ENCODE results near the gene PRR35. TPM values are rescaled to one million over a fixed set of nuclear protein-coding genes. Genes with fewer than 3 reads are reported as not detected.

Gene PRR35
- total RNA-seq, 1 donor from 2014 or later, result not detected

DNA sequence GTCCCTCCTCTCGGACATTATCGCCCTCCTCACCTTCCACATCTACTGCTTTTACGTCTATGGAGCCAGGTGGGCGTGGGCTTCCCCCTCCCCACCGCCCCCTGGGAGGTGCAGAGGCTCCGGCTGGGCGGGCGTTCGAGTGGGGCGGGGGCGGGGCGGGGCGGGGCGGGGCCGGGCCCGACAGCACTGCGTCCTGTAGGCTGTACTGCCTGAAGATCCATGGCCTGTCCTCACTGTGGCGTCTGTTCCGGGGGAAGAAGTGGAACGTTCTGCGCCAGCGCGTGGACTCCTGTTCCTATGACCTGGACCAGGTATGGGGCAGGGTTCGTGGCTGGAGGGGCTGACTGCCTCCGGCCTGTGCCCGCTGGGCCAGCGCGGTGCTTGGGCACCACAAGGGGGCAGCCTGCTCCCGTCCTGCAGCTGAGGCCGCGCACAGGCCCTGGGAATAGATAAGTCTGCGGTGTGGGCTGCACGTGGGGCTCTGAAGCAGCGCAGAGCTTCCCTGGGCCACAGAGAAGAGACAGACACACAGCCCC, 18.7 kb downstream of the PRR35 start:
- H3K27me3 ChIP-seq (ENCODE audit: control insufficient read depth, insufficient read depth, low read length), result no peaks in the 10 kb centered on the region
- no peaks in the 10 kb centered on the region for H3K36me3 ChIP-seq (ENCODE audit: control insufficient read depth, insufficient read depth, low read length)
- DNase-seq (ENCODE audit: low read depth), result no peak
- no peak overlapping the region for H3K4me3 ChIP-seq (ENCODE audit: low read depth, low read length)
- TF ChIP-seq, protein P1, sequence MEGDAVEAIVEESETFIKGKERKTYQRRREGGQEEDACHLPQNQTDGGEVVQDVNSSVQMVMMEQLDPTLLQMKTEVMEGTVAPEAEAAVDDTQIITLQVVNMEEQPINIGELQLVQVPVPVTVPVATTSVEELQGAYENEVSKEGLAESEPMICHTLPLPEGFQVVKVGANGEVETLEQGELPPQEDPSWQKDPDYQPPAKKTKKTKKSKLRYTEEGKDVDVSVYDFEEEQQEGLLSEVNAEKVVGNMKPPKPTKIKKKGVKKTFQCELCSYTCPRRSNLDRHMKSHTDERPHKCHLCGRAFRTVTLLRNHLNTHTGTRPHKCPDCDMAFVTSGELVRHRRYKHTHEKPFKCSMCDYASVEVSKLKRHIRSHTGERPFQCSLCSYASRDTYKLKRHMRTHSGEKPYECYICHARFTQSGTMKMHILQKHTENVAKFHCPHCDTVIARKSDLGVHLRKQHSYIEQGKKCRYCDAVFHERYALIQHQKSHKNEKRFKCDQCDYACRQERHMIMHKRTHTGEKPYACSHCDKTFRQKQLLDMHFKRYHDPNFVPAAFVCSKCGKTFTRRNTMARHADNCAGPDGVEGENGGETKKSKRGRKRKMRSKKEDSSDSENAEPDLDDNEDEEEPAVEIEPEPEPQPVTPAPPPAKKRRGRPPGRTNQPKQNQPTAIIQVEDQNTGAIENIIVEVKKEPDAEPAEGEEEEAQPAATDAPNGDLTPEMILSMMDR (IDR thresholded peaks at IDR 0.05; ENCODE audit: insufficient read depth, low read length, poor library complexity, severe bottlenecking), result peak; percentile 92

DNA sequence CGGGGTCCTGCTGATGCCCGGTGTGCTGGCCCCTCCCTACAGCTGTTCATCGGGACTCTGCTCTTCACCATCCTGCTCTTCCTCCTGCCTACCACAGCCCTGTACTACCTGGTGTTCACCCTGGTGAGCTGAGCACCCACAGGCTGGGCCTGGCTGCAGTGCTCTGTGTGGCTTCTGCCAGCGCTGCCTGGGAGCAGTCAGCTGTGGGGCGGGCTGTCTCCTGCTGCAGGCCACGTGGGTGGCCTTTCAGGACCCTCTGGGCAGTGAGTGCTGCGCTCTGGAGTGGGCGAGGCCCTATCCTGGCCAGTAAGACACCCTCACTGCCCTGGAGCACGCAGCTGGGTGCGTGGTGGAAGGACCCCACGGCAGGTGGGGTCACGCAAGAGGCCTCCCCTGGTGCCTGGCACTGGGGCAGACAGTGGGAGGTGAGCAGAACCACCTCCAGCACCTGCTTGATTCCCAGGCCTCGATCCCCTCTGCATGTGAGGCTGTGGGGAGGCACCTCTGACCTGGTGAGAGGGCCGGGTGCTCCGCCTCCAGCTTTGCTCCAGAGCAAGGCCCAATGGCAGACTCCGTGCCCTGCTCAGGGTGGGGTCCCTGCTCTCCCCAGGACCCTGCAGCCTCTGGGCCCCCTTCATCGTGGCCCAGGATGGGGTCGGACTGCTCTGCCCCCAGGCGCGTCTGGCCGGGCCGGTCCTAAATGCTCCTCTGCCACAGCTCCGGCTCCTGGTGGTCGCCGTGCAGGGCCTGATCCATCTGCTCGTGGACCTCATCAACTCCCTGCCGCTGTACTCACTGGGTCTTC, 20.1 kb downstream of the PRR35 start:
- DNase-seq (ENCODE audit: low read depth), result no peak
- H3K4me3 ChIP-seq (ENCODE audit: low read depth, low read length), result no peak overlapping the region
- no peaks in the 10 kb centered on the region for H3K36me3 ChIP-seq (ENCODE audit: control insufficient read depth, insufficient read depth, low read length)
- peaks cover 2% of the 10 kb centered on the region for H3K27me3 ChIP-seq (ENCODE audit: control insufficient read depth, insufficient read depth, low read length)
- TF ChIP-seq, protein P1 (IDR thresholded peaks at IDR 0.05; ENCODE audit: insufficient read depth, low read length, poor library complexity, severe bottlenecking), result no peak

DNA sequence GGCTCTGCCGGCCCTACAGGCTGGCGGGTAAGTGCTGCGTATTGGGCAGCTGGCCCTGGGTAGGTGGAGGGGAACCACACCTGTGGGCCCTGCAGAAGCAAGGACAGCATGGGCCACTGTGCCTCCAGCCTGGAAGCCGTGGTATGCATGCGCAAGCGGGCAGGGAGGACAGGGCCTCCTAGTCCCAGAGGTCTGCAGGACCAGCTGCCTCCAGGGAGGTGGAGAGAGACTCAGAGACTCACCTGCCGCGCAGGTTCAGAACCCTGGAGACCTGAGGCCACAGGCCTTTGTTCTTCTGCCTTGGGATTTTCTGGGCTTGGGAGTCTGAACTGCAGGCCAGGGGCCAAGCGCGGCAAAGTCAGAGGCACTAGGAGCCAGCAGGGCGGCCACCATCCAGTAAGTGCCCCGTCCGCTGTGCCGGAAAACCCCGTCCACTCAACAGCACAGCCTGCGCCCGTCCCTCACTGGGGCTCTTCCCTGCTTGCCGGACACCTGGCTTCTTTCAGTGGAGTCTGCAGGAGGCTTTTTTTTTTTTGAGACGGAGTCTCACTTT, 20.8 kb downstream of the PRR35 start:
- H3K36me3 ChIP-seq (ENCODE audit: control insufficient read depth, insufficient read depth, low read length), result no peaks in the 10 kb centered on the region
- TF ChIP-seq, protein P1 (IDR thresholded peaks at IDR 0.05; ENCODE audit: insufficient read depth, low read length, poor library complexity, severe bottlenecking), result no peak
- no peak overlapping the region for H3K4me3 ChIP-seq (ENCODE audit: low read depth, low read length)
- DNase-seq (ENCODE audit: low read depth), result no peak
- H3K27me3 ChIP-seq (ENCODE audit: control insufficient read depth, insufficient read depth, low read length), result peaks cover 6% of the 10 kb centered on the region

DNA sequence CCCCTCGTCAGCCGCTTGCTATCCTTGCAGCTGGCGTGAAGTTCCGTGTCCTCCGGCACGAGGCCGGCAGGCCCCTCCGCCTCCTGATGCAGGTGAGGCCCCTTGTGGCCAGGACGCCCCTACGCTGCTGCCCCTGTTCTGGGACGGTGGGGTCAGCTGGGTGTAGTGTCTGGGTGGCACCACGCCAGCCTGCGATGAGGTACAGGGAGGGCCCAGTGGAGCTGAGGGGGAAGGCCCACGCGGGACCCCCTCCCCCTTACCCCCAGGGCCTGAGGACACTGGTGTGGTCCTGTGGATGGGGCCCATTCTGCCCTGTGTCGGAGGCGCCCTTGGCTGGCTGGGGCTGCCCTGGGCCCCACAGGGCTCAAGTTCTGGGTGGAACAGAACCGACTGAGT, 22.0 kb downstream of the PRR35 start:
- no peak for DNase-seq (ENCODE audit: low read depth)
- Histone ChIP-seq H3K27me3 (ENCODE audit: control insufficient read depth, insufficient read depth, low read length) (peaks cover 6% of the 10 kb centered on the region), H3K4me3 (ENCODE audit: low read depth, low read length) (no peak overlapping the region), H3K36me3 (ENCODE audit: control insufficient read depth, insufficient read depth, low read length) (no peaks in the 10 kb centered on the region)
- TF ChIP-seq, protein P1 (IDR thresholded peaks at IDR 0.05; ENCODE audit: insufficient read depth, low read length, poor library complexity, severe bottlenecking), result no peak

DNA sequence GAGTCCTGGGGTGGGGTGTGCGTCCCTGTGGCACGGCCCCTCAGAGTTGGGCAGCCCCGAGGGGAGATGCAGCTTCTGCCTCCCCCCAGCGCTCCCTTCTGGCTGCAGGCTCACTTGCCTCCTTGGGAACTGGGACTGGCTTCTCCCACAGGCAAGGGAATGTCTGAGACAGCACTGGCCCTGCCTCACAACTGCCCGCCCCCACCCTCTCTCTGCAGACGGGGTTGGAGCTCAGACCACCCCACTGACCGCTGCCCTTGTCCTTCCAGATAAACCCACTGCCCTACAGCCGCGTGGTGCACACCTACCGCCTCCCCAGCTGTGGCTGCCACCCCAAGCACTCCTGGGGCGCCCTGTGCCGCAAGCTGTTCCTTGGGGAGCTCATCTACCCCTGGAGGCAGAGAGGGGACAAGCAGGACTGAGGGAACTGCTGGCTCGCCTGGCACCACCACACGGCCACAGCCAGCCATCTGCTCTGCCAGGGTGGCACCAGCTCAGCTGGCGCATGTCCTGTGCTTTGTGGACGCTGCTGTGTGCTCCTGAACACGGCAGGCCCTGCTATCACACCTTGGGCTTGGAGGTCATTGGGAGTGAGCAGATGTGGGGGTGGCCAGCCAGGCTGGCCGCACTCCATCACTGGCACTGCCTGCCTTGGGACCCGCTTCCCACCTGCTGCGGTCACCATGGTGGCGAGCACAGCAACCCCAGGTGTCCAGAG, 22.6 kb downstream of the PRR35 start:
- Histone ChIP-seq H3K36me3 (ENCODE audit: control insufficient read depth, insufficient read depth, low read length) (no peaks in the 10 kb centered on the region), H3K27me3 (ENCODE audit: control insufficient read depth, insufficient read depth, low read length) (peaks cover 6% of the 10 kb centered on the region), H3K4me3 (ENCODE audit: low read depth, low read length) (no peak overlapping the region)
- DNase-seq (ENCODE audit: low read depth), result no peak
- TF ChIP-seq, protein P1 (IDR thresholded peaks at IDR 0.05; ENCODE audit: insufficient read depth, low read length, poor library complexity, severe bottlenecking), result no peak

Data from kidney epithelial cell (primary cell).